HG03460 (cell line): ENCODE results near the gene RAB4A.
"Not testable (repeated sequence)": the region's sequence is repeated elsewhere in the genome, so short reads cannot be mapped to it uniquely, and the experiment has no call there.

Source experiments
- ATAC-seq: cut with Tn5 transposase; IDR thresholded peaks from one replicate; pipeline ENCODE4 v1.9.1; 2021; ENCODE audit not compliant: unreplicated experiment

Gene RAB4A

DNA sequence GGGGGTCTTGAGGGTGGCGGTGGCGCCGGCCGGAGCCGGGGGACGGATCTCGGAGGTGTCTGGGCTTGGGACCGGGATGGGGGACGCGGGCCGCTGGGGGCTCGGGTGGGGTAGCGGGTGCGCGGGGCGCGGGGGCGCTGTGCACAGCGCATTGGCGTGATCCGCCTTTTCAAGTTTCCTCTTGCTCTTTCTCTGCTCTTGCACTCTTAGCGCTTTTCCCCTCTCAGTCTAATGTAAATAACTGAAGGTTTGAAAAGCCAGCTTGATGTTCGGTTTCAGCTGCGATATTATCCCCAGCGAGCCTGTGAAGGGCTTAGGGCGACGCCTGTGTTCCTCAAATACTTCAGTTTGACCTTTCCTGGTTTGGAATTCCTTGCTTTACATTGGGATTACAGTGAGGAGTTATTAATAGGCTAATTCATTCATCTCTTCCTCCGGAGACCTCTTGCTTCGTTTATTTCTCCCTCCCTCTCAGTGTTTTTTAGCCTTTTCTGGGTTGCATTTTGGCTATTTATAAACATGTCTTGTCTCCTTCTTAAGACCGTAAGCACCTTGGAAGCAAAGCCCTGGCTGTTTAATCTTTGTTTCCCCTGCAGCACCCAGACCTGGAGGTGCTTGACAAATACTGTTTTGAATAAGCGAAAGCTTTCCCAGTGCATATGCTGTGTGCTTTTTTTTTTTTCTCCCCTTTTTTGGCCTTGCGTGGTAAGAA is 693 bp downstream of the RAB4A start:
- peak; percentile 44 for ATAC-seq

DNA sequence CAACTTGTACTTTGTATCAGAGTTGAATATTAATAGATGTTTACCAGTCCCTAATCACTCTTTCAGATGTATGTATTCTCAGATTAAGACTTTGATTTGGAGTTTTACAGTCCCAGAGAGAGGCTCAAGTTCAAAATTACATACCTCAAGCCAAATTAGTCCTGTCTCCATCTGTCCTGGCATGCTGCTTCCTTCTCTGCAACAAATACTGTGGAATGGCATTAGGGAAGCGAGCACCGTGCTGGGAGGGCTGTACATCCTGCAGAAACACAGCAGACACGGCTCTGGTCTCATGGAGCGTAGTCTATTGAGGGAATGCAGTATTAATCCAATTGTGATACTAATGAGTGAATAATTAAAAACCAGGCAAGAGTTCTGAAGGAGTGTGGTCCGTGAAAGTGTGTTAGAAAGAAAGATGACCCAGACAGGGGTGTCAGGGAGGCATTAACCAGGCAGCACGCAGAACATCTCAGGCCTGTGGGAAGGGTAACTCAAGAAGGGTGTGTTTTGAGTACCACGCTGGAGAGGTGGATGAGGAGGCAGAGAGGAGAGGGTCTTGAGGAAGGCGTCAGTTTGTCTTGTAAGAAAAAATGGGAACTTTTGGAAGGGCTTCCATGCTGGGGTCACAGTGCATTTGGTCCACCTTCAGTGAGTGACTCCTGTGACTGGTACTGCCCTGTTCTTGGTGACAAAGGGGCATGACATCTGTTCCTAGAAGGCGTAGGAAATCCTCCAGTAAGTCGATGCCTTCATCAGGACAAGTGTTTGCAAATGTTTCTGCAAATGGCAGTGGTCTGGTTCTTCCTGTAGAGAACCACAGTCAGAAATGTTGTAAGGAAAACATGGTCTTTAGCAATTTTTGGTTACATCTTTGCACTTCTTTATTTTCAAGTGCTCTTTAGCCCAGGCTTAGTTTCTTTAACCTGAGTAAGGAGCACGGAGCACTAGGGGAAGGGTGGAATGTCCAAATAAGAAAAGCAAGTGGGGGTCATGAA is 1.6 kb downstream of the RAB4A start:
- no peak for ATAC-seq

DNA sequence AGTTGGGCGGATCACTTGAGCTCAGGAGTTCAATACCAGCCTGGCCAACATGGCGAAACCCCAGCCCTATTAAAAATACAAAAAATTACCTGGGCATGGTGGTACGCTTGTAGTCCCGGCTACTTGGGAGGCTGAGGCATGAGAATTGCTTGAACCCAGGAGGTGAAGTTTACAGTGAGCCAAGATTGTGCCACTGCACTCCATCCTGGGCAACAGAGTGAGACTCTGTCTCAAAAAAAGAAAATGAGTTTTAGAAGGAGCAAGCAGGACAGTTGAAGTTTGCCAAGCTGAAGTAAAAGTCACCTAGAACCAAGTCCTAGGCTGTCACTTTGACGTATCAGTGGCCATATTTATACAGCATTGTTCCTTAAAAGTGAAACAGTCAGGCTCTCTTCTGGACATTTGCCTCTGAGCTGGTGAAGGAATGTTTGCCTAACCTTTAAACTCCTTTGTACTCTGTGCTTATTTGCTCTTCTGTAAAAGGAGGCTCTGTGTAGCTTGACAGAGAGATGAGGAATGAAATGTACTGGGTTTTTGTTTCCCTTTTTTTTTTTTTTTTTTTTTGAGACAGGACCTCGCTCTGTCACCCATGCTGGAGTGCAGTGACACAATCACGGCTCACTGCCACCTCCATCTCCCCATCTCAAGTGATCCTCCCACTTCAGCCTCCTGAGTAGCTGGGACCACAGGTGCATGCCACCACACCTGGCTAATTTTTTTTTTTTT is 2.8 kb downstream of the RAB4A start:
- no peak for ATAC-seq

DNA sequence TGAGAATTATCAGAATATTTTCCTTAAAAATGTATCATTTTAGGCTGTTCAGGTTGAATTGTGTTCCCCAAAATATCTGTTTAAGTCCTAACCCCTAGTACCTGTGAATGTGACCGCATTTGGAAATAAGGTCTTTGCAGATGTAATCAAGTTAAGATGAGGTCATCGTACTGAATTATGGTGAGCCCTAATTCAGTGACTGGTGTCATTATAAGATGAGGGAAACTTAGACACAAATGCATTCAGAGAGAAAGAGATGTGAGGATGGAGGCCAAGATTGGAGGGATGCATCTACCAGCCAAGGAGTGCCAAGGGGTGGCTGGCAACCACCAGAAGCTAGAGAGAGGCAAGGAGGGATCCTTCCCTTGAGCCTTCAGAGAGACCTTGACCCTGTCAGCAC is 4.1 kb downstream of the RAB4A start:
- ATAC-seq: no peak

DNA sequence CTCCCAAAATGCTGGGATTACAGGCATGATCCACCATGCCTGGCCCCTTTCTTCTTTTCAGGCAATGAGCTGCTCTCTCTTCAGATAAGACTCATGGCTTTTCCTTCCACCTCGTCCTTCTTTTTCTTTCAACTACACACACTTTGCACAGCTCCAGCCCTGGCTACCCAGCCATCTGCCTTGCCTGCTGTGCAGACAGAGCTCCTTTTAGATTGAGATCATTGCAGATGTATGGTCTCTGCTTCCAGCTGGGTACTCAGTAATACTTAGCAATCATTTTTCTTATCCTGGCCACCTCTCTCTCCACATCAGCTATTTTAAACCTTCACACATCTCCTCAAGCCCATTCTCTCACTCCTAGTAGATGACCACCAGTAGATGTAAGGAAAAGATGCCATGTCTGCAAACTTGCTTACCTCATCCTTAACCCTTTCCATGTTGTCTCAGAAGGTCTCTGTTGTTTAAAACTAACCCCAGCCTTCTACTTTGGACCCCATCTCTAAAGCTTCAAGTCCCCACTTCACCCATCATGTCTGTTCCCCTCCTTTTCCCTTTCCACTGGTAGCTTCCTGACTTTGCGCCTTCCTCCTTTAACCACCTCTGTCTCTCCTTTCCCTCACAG is 7.3 kb downstream of the RAB4A start:
- ATAC-seq: no peak

DNA sequence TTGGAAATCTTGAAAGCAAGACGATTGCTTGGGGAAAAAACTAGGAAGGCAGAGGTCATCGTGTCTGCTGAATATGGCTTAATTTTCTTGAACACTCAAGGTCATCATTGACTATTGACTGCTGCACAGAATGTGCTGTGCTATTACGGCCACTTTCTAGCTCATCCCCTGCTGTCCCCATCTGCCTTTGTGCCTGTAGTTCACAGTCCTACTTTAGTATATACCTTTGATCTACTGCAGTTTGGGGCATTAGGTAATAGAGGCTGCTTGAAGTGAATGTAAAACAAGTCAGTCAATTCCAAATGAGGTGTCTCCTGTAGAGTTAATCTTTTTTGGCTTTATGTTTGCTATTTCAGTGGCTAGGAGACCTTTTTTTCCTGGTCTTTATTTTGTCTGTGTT is 8.3 kb downstream of the RAB4A start:
- ATAC-seq: no peak

DNA sequence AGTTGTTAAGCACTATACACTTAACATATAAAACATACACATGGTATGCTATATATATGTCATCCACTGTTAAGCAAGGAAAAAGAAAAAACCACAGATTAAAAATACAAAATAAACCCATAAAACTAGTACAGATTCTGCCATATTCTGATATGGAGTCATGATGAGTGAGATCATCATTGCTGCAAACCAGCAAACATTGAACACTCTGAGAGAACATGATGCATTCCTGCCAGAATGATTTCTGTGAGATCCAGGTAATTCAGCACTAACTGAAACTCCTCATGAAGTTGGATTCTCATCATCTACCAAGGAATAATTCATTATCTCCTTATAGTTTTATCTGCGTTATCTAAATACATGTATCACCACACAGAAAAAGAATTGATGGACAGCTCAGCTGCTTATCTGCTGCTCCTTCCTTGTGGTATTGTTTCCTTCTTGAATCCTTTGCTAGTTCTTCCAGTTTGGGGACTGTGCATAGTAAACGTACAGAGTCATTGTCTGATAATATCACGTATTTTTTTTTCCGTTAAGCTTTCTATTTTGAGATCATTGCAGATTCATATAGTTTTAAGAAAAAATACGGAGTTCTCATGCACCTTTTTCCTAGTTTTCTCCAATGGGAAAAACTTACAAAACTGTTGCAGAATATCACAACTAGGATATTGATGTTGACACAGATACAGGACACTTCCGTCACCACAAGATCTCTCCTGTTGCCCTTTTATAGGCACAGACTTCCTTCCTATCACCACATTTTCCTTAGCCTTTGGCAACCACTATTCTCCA is 9.3 kb downstream of the RAB4A start:
- no peak for ATAC-seq

DNA sequence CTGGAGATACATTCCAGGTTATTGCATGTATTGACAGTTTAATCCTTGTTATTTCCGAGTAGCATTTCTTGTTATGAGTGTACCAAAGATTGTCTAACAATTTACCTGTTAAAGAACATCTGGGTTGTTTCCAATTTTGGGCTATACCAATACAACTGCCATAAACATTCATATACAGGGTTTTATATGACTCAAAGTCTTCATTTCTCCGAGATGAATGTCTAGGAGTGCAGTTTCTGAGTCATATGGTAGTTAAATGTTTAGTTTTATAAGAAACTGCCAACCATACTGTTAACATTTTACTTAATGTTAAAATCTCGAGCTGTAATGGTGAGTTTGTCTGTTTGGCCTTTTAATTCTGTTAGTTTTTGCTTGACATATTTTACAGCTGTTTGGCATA is 10.0 kb downstream of the RAB4A start:
- ATAC-seq: no peak

DNA sequence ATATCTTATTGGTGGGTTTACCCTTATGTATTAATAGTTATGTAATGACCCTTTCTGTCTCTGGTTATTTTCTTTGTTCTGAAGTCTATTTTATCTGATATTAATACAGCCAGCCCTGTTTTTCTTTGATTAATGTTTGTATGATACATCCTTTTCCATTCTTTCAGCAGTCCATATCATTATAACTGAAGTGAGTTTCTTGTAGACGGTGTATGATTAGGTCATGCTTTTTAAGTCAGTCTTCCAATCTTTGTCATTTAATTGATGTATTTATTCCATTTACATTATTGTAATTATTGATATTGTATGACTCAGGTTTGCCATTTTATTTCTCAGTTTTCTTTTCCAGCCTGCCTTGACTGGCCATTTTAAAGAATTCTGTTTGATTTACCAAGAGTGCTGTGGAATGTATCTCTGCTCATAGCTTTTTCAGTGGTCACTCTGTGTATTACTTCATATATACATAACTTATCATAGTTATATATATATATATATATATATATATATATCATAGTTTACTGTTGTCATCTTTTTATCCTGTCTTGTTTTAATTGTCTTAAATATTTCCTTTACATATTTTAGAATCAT is 10.5 kb downstream of the RAB4A start:
- ATAC-seq: no peak

DNA sequence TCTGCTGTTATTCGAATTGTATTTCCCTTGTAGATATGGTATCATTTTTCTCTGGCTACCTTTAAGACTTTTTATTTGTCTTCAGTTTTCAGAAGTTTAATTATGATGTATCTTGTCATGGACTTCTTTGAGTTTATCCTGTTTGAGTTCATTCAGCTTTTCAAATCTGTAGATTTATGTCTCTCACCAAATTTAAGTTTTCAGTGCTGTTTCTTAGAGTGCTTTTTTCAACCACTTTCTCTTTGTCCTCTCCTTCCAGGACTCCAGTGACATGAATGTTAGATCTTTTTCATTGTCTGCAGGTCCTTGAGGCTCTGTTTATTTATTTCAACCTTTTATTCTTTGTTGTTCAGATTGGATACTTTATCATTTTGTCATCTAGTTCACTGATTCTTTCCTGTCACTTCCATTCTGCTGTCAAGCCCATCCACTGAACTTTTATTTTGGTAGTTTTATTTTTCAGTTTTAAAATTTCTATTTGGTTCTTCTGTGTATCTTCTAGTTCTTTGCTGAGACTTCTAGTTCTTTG is 11.4 kb downstream of the RAB4A start:
- ATAC-seq: no peak

DNA sequence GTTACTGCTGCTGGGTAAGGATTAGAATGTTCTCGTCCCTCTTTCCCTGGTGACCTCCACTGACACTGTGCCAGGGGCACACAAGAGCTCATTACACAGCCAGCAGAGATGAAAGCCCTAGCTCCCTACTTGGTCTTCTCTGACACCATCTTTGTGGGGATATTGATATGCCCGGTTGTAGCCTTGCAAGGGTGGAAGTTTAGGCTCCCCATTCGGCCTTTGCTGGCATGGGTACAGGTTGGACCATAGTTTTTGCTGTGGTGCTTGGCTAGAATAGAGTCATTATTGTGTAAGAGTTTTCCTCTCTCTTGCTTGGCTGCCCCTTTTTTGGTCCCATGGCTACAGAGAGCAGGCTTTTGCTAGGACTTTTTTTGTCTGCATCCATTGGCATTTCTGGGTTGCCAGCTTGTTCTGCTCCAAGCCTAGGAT is 12.3 kb downstream of the RAB4A start:
- no peak for ATAC-seq

DNA sequence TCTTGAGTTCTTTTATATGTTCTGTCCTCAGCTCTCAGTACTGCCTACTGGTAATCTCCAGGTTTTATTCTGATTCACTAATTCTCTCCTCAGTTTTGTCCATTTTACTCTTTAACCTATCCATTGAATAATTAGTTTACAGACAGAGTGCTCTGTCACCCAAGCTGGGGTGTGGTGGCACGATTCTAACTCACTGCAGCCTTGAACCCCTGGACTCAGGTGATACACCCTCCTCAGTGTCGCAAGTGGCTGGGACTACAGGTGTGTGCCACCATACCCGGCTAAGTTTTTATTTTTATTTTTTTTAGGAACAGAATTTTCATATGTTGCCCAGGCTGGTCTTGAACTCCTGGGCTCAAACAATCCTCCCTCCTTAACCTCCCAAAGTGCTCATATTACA is 14.0 kb downstream of the RAB4A start:
- ATAC-seq: no peak

DNA sequence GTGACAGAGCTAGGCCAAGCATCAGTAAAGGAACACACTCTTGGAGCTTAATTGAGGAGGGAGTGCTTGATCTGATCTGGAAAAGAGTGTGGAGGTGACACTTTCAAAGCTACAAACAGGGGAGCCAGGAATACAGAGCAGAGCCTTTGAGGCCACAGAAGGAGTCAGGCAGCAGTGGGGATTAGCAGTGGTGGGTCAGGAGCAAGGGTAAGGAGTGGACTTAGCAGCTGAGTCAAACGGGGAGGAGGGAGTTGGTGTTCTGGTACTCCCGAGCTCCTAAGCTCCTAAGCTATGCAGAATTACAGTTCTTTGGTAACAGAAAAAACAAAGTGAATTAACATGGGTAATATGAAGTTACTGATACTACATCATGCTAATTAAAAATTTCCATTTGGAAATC is 14.5 kb downstream of the RAB4A start:
- no peak for ATAC-seq

DNA sequence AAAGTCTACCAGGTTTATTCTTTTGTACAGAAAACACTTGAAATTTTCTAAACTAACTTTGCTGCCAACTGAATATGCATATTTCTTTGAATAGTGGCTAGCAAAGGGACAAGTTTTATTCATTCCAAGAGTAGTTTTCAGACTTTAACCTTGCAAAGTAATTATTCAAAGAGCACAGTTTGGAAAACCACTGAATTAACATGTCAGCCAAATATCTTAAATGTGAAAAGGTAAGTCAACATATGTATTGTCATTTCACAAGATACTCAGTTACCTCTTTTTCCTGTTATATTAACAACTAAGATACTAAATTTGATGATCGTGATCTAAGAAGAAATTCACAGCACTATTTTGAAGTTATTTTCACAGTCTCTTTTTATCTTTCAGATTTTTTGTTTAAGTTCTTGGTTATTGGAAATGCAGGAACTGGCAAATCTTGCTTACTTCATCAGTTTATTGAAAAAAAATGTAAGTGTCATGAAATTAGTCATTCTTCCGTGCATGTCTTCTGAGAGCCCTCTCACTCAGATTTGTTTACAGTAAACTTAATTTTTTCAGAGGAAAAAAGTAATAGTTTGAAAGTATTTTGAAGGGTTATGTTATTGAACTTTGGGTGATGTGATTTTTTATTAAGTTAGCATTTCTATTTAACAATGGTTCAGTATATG is 15.3 kb downstream of the RAB4A start:
- ATAC-seq: no peak

DNA sequence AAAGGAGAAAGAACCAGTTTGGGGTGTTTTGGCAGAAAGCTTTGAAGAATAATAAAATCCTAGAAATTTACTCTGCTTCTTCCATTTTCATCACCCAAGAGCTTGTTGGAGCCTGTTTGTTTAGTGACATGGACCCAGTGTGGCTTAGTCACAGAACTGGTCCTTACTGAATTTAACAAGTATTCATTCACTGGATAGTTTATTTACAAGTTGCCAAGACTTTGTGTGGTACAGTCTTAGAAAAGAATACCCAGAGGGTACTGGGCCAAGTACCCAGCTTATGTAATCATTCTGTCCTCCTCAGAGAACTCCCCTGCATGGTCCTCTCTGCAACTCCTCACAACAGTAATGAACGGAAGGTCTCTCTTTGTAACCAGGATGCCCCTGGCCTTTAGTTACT is 16.4 kb downstream of the RAB4A start:
- ATAC-seq: no peak

DNA sequence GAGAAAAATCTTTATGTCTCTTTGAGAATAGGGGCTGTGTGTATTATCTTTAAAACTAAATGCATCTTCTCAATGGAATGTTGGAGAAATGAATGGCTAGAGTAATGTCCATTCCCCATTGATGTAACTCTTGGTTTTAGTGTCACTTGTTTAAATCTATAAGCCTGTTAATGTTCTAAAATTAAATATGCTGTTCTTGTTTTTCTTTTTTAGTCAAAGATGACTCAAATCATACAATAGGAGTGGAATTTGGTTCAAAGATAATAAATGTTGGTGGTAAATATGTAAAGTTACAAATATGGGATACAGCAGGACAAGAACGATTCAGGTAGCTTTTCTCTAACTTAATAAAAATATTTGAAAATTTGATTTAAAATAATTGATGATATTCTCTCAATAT is 17.6 kb downstream of the RAB4A start:
- no peak for ATAC-seq

DNA sequence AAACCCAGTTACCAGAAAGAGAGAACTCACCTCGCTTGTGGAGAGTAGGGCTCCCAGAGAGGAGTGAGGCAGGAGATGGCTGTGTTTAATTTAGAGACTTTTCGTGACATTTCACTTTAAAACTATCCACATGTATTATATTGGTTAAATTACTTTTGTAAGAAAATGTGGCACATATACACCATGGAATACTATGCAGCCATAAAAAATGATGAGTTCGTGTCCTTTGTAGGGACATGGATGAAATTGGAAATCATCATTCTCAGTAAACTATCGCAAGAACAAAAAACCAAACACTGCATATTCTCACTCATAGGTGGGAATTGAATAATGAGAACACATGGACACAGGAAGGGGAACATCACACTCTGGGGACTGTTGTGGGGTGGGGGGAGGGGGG is 20.8 kb downstream of the RAB4A start:
- not testable (repeated sequence) for ATAC-seq

DNA sequence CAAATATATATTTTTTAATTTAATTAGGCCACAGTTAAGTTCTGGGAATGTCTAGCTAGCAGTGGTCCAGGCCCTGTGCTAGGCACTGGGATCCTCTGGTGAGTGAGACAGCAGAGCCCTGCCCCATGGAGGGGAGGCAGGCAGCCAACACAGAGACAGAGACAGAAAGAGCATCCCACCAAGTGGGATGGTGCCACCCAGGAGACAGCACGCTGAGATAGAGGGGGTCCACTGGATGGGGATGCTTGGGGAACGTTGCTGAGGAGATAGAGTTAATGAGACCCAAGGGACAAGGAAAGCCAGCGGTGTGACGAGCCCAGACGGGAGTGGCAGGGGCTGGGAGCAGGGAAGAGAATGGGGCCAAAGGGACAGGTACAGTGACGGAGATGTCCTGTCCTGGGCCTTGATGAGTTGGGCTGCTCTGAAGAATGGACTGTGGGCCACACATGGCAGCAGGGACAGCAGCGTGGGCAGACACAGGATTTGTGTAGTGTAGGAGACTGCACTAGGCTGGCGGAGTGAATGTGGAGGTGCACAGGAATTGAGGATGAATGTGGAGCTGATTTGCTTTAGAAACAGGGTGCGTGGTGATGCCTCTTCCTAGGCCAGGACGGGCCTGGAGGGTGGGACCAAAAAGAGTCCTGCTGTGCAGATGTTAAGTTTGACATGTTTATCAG is 22.8 kb downstream of the RAB4A start:
- ATAC-seq: no peak

DNA sequence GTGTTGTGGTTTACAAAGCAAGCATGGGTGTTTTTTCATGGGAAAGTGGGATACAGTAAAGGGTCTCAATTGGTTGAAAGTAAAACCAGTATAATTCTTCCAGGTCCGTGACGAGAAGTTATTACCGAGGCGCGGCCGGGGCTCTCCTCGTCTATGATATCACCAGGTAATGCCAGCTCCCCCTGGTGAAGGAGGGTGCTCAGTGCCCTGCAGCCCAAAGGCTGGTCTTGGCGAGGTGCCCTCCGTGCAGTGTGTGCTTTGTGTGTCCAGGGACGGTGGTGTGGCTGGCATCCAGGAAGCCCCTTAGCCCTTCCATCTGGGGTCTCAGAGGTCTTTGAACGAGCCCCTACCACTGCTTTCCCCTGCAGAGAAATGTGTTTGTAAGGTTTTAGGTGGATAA is 24.8 kb downstream of the RAB4A start:
- no peak for ATAC-seq
